HG02870 (cell line): ENCODE measurements around the gene TMEM109.

Experiments
- ATAC-seq: cut with Tn5 transposase; IDR thresholded peaks from one replicate; pipeline ENCODE4 v1.9.1; 2021; ENCODE audit warnings: mild to moderate bottlenecking, moderate library complexity; ENCODE audit not compliant: unreplicated experiment

Gene TMEM109

GRCh38 chr11:60939301-60939700, 25.3 kb downstream of the TMEM109 start:
- no peak for ATAC-seq

GRCh38 chr11:60939855-60940254, 25.9 kb downstream of the TMEM109 start:
- ATAC-seq = no peak

GRCh38 chr11:60941371-60942119, 27.6 kb downstream of the TMEM109 start:
- ATAC-seq = no peak

DNA sequence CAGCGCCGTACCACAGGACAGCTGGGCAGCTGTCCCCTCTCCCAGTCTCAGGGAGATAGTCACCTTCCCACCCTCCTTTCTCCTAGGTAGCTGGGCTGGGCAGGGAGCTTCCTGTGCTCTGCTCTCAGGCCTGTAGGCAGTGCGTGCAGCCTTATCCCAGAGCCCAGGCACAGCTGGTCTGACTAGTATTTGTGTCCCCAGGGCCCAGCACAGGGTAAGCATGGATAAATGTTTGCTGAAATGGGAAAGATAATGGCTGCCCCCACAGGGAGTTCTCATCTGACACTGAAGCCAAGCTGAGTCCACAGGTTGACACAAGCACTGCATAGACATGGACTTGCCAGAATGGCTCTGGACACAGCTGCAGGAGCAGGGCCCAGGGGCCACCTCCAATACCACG, 28.3 kb downstream of the TMEM109 start:
- no peak for ATAC-seq

DNA sequence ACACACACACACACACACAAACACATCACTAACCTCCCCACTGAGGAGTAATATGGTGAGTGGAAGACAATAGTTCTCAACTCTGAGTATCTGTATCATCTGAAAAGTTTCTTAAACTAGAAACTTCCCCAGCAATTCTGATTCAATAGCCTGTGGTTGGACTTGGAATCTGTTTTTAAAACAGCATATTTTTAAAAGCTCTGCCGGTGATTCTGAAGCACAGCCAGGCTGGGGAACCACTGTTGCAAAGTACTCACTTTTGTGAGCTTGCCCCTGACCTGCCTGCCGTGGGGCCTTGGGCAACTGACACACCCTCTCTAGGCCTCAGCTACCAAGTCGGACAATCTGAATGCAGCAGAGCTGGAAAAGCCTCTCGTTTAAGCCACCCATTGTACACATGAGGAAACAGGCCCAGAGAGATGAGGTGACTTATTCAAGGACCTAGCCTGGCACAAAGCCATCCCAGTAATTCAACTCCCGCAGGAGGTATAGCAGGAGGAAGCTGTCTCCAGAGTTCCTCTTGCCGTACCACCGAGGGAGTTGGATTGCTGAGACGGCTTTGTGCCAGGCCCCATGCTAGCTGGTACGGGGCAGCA, 29.1 kb downstream of the TMEM109 start:
- no peak for ATAC-seq

GRCh38 chr11:60944490-60945294, 30.7 kb downstream of the TMEM109 start:
- ATAC-seq = no peak

GRCh38 chr11:60945295-60945667, 31.3 kb downstream of the TMEM109 start:
- ATAC-seq = no peak

GRCh38 chr11:60946601-60947264, 32.8 kb downstream of the TMEM109 start:
- no peak for ATAC-seq

DNA sequence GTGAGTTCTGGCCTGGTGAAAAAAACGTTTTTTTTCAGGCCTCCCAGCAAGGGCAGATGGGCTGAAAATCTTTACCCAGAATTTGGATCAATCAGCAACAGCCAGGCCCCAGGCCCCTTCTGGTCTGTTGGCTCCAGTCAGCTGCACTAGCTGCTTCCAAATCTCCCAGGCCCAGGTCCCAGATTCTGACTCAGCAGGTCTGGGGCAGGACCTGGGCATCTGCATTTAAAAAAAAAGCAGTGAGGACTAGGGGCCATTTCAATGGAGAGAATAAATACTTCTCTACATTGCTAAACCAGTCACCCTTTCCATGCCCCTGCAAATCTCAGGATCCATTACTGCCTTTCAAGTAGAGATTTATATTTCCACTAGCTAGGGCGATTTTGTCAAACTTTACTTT, 33.7 kb downstream of the TMEM109 start:
- no peak for ATAC-seq

DNA sequence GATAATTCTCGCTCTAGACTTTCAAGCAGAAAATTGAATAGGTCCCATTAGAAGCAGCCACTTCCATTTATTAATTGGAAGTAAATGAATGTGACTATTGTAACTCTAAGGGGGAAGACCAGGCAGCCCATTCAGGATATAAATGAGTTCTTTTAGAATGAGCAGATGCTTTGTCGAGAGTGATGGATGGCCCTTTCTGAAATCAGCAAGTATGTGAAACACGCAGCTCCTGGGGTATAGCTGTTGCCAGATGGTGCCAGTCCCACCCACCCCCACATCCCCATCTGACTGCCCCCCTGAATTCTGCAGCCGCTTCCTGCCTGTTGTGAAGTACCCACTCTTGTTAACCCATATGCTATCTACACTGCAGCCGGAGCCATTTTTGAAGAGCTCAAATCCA, 34.3 kb downstream of the TMEM109 start:
- ATAC-seq = no peak

DNA sequence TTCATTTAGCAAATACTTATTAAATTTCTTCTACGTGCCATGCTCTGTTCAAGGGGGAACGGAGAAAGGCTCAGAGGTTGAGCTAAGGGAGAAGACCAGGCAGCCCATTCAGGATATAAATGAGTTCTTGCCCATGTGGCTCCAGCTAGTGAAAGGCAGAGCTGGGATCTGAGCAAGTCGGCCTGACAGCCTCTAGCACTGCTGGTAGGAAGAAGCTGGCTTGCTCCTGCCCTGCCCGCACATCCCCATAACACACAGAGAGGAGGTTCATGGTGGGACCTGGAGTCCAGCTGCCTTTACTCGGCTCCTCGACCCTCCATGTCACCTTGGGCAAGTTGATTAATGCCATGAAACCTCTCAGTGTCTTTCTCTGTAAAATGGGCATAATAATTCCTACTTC, 36.1 kb downstream of the TMEM109 start:
- no peak for ATAC-seq

DNA sequence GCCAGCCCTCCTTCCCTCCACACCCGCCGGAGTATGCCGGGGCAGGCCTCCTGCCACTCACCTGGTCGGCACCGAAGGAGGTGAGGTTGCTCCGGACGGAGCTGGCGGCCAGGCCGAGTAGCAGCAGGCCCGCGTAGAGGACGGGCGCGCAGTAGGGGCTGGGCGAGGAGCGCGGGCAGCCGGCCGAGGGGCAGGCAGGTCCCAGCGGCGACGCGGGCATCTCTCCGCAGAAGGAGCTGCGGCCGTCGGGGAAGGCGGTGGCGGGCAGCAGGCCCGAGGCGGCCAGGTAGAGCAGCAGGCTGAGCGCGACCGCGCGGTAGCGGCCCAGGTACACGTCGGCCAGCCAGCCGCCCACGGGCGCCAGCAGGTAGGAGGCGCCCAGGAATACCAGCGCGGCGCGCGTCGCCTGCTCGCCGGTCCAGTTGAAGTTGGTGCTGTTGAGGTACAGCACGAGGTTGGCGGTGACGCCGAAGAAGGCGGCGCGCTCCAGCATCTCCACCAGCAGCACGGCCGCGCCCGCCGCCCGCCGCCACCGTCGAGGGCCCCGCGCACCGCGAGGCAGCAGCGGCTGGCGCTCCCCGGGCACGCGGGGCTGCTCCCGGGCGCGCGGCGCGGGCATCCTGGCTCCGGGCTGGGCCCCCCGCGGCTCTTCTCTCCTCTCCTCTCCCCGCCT, 37.1 kb downstream of the TMEM109 start:
- no peak for ATAC-seq

GRCh38 chr11:60951606-60951903, 37.6 kb downstream of the TMEM109 start:
- no peak for ATAC-seq

GRCh38 chr11:60951904-60952741, 38.2 kb downstream of the TMEM109 start, which contains the start of gene SLC15A3:
SLC15A3 (minus strand) TSS chr11:60952176; CDS start chr11:60951551, 625 bp downstream.
- ATAC-seq = peak; percentile 64

DNA sequence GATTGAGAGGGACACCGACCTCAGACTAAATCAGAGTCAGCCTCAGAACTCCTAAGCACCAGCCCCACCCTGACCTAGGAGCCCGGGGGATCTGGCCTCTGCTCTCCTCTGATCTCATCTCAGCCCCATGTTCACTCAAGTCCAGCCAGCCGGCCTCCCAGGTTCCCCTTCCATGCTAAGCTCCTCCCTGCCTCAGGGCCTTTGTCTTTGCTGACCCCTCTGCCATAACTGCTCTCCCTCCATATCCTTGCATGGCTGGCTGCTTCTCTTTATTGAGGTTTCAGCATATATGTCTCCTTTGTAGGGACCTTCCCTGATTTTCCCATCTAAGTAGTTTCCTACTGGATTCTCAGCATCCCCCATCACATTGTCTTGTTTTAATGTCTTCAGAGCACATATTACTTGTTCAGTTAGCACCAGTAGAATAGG, 38.8 kb downstream of the TMEM109 start:
- no peak for ATAC-seq

DNA sequence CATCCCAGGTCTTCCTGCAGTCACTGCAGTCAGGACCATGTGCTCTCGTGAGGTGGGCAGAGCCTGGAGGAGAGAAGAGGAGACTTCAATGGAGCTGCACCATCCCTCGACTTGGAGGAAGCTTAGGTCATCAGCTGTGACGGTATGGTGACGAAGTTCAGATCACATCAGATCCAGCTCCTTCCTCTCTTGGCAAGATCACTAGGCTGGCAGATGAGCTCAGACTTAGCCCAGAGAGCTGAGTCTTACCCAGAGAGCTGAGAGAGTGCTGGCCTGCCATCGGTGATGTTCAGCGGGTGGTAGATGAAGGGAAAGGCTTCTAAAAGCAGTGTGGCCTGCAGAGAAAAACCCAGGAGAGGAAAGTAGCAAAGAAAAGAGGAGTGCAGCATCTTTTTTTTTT, 39.8 kb downstream of the TMEM109 start:
- no peak for ATAC-seq

GRCh38 chr11:60954421-60954820, 40.5 kb downstream of the TMEM109 start:
- ATAC-seq = no peak

GRCh38 chr11:60955571-60955970, 41.6 kb downstream of the TMEM109 start:
- no peak for ATAC-seq

DNA sequence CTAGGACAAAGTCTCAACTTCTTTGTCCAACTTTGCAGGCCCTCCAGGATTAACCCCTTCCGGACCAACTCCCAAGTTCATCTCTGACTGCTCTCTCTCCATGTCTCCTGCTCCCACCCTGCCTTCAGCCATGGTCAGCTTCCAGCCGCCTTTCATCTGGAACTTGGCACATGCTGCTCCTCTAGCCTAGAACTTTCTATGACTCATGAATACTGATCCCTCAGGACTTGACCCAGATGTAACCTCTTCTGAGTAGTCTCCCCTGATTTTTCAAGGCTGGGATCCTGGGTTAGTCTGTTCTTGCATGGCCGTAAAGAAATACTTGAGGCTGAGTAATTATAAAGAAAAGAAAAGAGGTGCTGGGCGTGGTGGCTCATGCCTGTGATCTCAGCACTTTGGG, 43.2 kb downstream of the TMEM109 start:
- no peak for ATAC-seq

DNA sequence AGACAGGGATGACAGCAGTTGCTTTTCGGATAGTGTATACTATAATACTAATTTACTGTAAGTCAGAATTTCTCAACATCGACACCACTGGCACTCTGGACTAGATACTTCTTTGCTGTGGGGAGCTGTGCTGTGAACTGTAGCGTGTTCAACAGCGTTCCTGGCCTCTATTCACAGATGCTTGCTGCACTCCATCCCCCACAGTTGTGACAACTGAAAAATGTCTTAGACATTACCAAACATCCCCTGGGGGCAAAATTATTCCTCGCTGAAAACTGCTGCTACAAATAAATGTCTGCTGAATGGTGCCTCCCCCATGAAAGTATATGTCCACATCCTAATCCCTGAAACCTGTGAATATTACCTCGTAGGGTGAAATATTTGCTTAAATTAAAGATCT, 45.5 kb downstream of the TMEM109 start:
- no peak for ATAC-seq
